Measurements from ENCODE around the gene ITGB3.

GRCh38 chr17:47325176-47325575, 71.5 kb downstream of the ITGB3 start:
- TF ChIP-seq CTCF (IDR thresholded peaks at IDR 0.05) (no peak), POLR2AphosphoS5 (IDR thresholded peaks at IDR 0.05) (no peak)

Measured in breast epithelium (tissue), 3 donors.